Peyer's patch (tissue), 4 donors: Measurements from ENCODE around the gene STAG1. TPM values are rescaled to one million over a fixed set of nuclear protein-coding genes. Genes with fewer than 3 reads are reported as not detected.

Experiments
- DNase-seq, 3 donors: peaks; one replicate each; pipeline ENCODE4 v3.0.0-alpha.2; 2017 to 2019
- H3K27ac ChIP-seq, 4 donors: fragments of 200-600 bp; sonication (generic); one replicate each; pipeline ENCODE4 v1.5.1; 2016 to 2019
- H3K27me3 ChIP-seq, 2 donors: fragments of 200-600 bp; sonication (generic); one replicate each; pipeline ENCODE4 v1.5.1; 2019
- H3K36me3 ChIP-seq, 3 donors: fragments of 200-600 bp; sonication (generic); one replicate each; pipeline ENCODE4 v1.5.1; 2016 to 2019
- H3K4me1 ChIP-seq, 4 donors: fragments of 200-600 bp; sonication (generic); one replicate each; pipeline ENCODE4 v1.5.1; 2016 to 2019
- H3K4me3 ChIP-seq, 4 donors: fragments of 200-600 bp; sonication (generic); 1 replicate in 3 of 4; 2 replicates in 1 of 4; pipeline ENCODE4 v1.5.1; 2016 to 2019; ENCODE audit warnings: mild to moderate bottlenecking in 1 of 4
- H3K9me3 ChIP-seq, 4 donors: fragments of 200-600 bp; sonication (generic); one replicate each; pipeline ENCODE4 v1.5.1; 2016 to 2019; ENCODE audit warnings: mild to moderate bottlenecking in 1 of 4
- CTCF ChIP-seq, 6 experiments: fragments of 450-650 bp in 4 of 6; fragments of 200-600 bp in 2 of 6; sonication (generic) in 1 of 6; IDR thresholded peaks; one replicate each; pipeline ENCODE4 v1.5.1; 2017 to 2019; ENCODE audit warnings: antibody characterized with exemption in 6 of 6, mild to moderate bottlenecking in 3 of 6, moderate library complexity in 1 of 6
- POLR2A ChIP-seq, 2 donors: fragments of 450-650 bp; IDR thresholded peaks; one replicate each; pipeline ENCODE4 v1.5.1; 2017; ENCODE audit warnings: antibody characterized with exemption in 2 of 2, mild to moderate bottlenecking in 2 of 2, moderate library complexity in 2 of 2
- total RNA-seq, 4 donors: library from RNA; depleted of rRNA; stranded (reverse); fragments of >200 nt; gene quantifications; one replicate each; pipeline ENCODE4 v1.1.0, GENCODE V29; 2016

STAG1 gene
- total RNA-seq, 4 donors from 2014 or later, result 22.6 to 91.6 (median 35.2) TPM

- H3K4me3 ChIP-seq, result no peak overlapping the region
- H3K9me3 ChIP-seq, result no peaks in the 10 kb centered on the region
- DNase-seq, result no peak
- no peak for TF ChIP-seq POLR2A (IDR thresholded peaks at IDR 0.05)
- TF ChIP-seq CTCF (IDR thresholded peaks at IDR 0.05), result no peak
- H3K4me1 ChIP-seq, result no peaks in the 10 kb centered on the region
- no peaks in the 10 kb centered on the region for H3K27me3 ChIP-seq
- no peaks in the 10 kb centered on the region for H3K36me3 ChIP-seq
- no peak overlapping the region for H3K27ac ChIP-seq
Measured at GRCh38 chr3:136546720-136547119, 205.5 kb downstream of the STAG1 start.

- no peaks in the 10 kb centered on the region for H3K4me1 ChIP-seq
- H3K9me3 ChIP-seq, result no peaks in the 10 kb centered on the region
- TF ChIP-seq POLR2A (IDR thresholded peaks at IDR 0.05) (no peak), CTCF (IDR thresholded peaks at IDR 0.05) (no peak)
- H3K4me3 ChIP-seq, result no peak overlapping the region
- no peaks in the 10 kb centered on the region for H3K36me3 ChIP-seq
- H3K27me3 ChIP-seq, result no peaks in the 10 kb centered on the region
- no peak overlapping the region for H3K27ac ChIP-seq
- DNase-seq, result no peak
Measured at GRCh38 chr3:136545664-136546268, 206.4 kb downstream of the STAG1 start.

- Histone ChIP-seq H3K4me1 (no peaks in the 10 kb centered on the region), H3K9me3 (no peaks in the 10 kb centered on the region), H3K27ac (no peak overlapping the region), H3K36me3 (no peaks in the 10 kb centered on the region), H3K4me3 (no peak overlapping the region), H3K27me3 (no peaks in the 10 kb centered on the region)
- no peak for DNase-seq
- TF ChIP-seq POLR2A (IDR thresholded peaks at IDR 0.05) (no peak), CTCF (IDR thresholded peaks at IDR 0.05) (no peak)
Measured at GRCh38 chr3:136544532-136544931, 207.6 kb downstream of the STAG1 start.

GRCh38 chr3:136543385-136543784 is 208.8 kb downstream of the STAG1 start:
- Histone ChIP-seq H3K4me1 (no peaks in the 10 kb centered on the region), H3K27me3 (no peaks in the 10 kb centered on the region), H3K36me3 (peaks cover 0 to 5% (median 0%) of the 10 kb centered on the region in 3 donors), H3K4me3 (no peak overlapping the region), H3K9me3 (no peaks in the 10 kb centered on the region), H3K27ac (no peak overlapping the region)
- TF ChIP-seq POLR2A (IDR thresholded peaks at IDR 0.05) (no peak), CTCF (IDR thresholded peaks at IDR 0.05) (no peak)
- no peak for DNase-seq

- no peak for DNase-seq
- Histone ChIP-seq H3K27ac (no peak overlapping the region), H3K4me1 (no peaks in the 10 kb centered on the region), H3K36me3 (peaks cover 0 to 7% (median 0%) of the 10 kb centered on the region in 3 donors), H3K4me3 (no peak overlapping the region), H3K9me3 (no peaks in the 10 kb centered on the region), H3K27me3 (no peaks in the 10 kb centered on the region)
- TF ChIP-seq CTCF (IDR thresholded peaks at IDR 0.05), result no peak
- TF ChIP-seq POLR2A (IDR thresholded peaks at IDR 0.05), result no peak
Measured at GRCh38 chr3:136535906-136536305, 216.3 kb downstream of the STAG1 start.

GRCh38 chr3:136532766-136533165 is 219.4 kb downstream of the STAG1 start:
- Histone ChIP-seq H3K27me3 (no peaks in the 10 kb centered on the region), H3K4me1 (no peaks in the 10 kb centered on the region), H3K9me3 (no peaks in the 10 kb centered on the region), H3K27ac (no peak overlapping the region), H3K4me3 (no peak overlapping the region), H3K36me3 (no peaks in the 10 kb centered on the region)
- DNase-seq, result no peak
- no peak for TF ChIP-seq POLR2A (IDR thresholded peaks at IDR 0.05)
